ENCODE results near the gene TTLL6.

TTLL6 gene

GRCh38 chr17:48731355-48731754 lies 85.7 kb downstream of the TTLL6 start:
- TF ChIP-seq CTCF (IDR thresholded peaks at IDR 0.05; ENCODE audit: insufficient read depth, low read length) (no peak), GABPA (IDR thresholded peaks at IDR 0.05; ENCODE audit: low read depth) (no peak), SPI1 (IDR thresholded peaks at IDR 0.05; ENCODE audit: borderline replicate concordance, low read depth) (no peak), POLR2AphosphoS5 (IDR thresholded peaks at IDR 0.05; ENCODE audit: low read depth) (no peak)
- DNase-seq (ENCODE audit: low read depth in 1 of 2, low spot score in 1 of 2), result no peak
- peaks cover 96% of the 10 kb centered on the region for H3K27me3 ChIP-seq (ENCODE audit: insufficient read depth, poor library complexity, severe bottlenecking)
- H3K27ac ChIP-seq (replicated peaks), result no peak overlapping the region
- no peak overlapping the region for H3K4me3 ChIP-seq (replicated peaks; ENCODE audit: insufficient read depth, low read length)

DNA sequence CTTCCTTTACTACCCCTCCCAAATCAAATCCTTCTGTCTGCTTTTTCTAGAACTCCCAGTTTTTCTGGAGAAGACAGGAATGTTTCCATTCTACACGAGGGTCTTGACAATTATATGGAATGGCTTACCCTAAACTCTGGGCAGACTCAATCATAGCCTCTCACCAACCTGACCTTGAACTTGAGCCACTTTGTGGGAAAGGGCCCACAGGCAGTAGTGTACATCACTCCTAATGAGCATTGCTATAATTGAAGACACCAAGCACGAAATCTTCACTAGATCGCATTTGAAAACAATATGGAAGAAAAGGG lies 86.8 kb downstream of the TTLL6 start:
- no peak for DNase-seq (ENCODE audit: low read depth in 1 of 2, low spot score in 1 of 2)
- Histone ChIP-seq H3K27ac (replicated peaks) (no peak overlapping the region), H3K4me3 (replicated peaks; ENCODE audit: insufficient read depth, low read length) (no peak overlapping the region), H3K27me3 (ENCODE audit: insufficient read depth, poor library complexity, severe bottlenecking) (peaks cover 96% of the 10 kb centered on the region)
- TF ChIP-seq POLR2AphosphoS5 (IDR thresholded peaks at IDR 0.05; ENCODE audit: low read depth) (no peak), CTCF (IDR thresholded peaks at IDR 0.05; ENCODE audit: insufficient read depth, low read length) (no peak), SPI1 (IDR thresholded peaks at IDR 0.05; ENCODE audit: borderline replicate concordance, low read depth) (no peak), GABPA (IDR thresholded peaks at IDR 0.05; ENCODE audit: low read depth) (no peak)
- TF ChIP-seq, protein P1, sequence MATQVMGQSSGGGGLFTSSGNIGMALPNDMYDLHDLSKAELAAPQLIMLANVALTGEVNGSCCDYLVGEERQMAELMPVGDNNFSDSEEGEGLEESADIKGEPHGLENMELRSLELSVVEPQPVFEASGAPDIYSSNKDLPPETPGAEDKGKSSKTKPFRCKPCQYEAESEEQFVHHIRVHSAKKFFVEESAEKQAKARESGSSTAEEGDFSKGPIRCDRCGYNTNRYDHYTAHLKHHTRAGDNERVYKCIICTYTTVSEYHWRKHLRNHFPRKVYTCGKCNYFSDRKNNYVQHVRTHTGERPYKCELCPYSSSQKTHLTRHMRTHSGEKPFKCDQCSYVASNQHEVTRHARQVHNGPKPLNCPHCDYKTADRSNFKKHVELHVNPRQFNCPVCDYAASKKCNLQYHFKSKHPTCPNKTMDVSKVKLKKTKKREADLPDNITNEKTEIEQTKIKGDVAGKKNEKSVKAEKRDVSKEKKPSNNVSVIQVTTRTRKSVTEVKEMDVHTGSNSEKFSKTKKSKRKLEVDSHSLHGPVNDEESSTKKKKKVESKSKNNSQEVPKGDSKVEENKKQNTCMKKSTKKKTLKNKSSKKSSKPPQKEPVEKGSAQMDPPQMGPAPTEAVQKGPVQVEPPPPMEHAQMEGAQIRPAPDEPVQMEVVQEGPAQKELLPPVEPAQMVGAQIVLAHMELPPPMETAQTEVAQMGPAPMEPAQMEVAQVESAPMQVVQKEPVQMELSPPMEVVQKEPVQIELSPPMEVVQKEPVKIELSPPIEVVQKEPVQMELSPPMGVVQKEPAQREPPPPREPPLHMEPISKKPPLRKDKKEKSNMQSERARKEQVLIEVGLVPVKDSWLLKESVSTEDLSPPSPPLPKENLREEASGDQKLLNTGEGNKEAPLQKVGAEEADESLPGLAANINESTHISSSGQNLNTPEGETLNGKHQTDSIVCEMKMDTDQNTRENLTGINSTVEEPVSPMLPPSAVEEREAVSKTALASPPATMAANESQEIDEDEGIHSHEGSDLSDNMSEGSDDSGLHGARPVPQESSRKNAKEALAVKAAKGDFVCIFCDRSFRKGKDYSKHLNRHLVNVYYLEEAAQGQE (IDR thresholded peaks at IDR 0.05; ENCODE audit: insufficient replicate concordance, low read depth), result no peak

- no peak for DNase-seq (ENCODE audit: low read depth in 1 of 2, low spot score in 1 of 2)
- H3K4me3 ChIP-seq (replicated peaks; ENCODE audit: insufficient read depth, low read length), result no peak overlapping the region
- H3K27ac ChIP-seq (replicated peaks), result no peak overlapping the region
- TF ChIP-seq, protein P1 (IDR thresholded peaks at IDR 0.05; ENCODE audit: insufficient replicate concordance, low read depth), result no peak
- TF ChIP-seq CTCF (IDR thresholded peaks at IDR 0.05; ENCODE audit: insufficient read depth, low read length) (no peak), SPI1 (IDR thresholded peaks at IDR 0.05; ENCODE audit: borderline replicate concordance, low read depth) (no peak), GABPA (IDR thresholded peaks at IDR 0.05; ENCODE audit: low read depth) (no peak)
- H3K27me3 ChIP-seq (ENCODE audit: insufficient read depth, poor library complexity, severe bottlenecking), result peaks cover 96% of the 10 kb centered on the region
These were observed 87.4 kb downstream of the TTLL6 start for GRCh38 chr17:48729335-48730239.

All from HL-60 (cell line).